Measurements from ENCODE around the gene CEACAM4.

DNA sequence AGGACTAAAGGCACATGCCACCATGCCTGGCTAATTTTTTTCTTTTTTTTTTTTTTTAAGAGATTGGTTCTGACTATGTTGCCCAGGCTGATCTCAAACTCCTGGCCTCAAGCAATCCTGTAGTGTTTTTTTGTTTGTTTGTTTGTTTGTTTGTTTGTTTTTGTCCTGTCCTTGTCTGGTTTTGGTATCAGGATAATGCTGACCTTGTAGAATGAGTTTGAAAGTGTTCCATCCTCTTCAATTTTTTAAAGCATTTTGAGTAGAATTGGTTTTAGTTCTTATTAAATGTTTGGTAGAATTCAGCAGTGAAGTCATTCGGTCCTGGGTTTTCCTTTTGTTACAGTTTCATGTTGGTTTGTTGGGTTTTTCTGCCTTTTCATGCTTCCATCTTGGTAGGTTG, 19.2 kb downstream of the CEACAM4 start:
- TF ChIP-seq, protein P1, sequence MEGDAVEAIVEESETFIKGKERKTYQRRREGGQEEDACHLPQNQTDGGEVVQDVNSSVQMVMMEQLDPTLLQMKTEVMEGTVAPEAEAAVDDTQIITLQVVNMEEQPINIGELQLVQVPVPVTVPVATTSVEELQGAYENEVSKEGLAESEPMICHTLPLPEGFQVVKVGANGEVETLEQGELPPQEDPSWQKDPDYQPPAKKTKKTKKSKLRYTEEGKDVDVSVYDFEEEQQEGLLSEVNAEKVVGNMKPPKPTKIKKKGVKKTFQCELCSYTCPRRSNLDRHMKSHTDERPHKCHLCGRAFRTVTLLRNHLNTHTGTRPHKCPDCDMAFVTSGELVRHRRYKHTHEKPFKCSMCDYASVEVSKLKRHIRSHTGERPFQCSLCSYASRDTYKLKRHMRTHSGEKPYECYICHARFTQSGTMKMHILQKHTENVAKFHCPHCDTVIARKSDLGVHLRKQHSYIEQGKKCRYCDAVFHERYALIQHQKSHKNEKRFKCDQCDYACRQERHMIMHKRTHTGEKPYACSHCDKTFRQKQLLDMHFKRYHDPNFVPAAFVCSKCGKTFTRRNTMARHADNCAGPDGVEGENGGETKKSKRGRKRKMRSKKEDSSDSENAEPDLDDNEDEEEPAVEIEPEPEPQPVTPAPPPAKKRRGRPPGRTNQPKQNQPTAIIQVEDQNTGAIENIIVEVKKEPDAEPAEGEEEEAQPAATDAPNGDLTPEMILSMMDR (IDR thresholded peaks at IDR 0.05): no peak
- no peak for TF ChIP-seq POLR2A (IDR thresholded peaks at IDR 0.05)
- TF ChIP-seq POLR2AphosphoS5 (IDR thresholded peaks at IDR 0.05): no peak
